ENCODE results near the gene PPFIA1. TPM values are rescaled to one million over a fixed set of nuclear protein-coding genes. Genes with fewer than 3 reads are reported as not detected.

Gene PPFIA1
- total RNA-seq, 4 donors from 2014 or later, result 50.9 to 57.9 (median 54.6) TPM

DNA sequence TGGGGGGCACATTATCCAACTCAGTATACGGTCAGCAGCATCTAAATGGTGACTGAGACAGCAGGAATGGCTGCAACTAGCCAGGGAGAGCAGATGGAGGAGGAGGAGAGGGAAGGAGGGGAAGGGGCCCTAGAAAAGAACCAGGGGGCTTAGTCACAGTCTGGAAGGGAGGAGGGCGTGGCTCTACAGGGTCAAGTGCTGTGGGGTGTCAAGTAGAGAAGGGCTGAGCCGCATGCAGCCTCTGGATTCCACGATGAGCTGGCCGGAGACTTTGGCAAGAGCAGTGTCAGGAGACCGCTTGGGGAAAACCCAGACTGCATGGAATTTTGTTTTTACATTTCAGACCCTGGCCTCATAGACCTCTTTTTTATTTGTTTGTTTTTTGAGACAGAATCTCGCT is 25.8 kb upstream of the PPFIA1 start:
- no peaks in the 10 kb centered on the region for H3K36me3 ChIP-seq
- no peaks in the 10 kb centered on the region for H3K27me3 ChIP-seq
- H3K9me3 ChIP-seq, result no peaks in the 10 kb centered on the region
- 70 to 72% methylated on average over 7 of the region's 7 CpGs for WGBS, 2 donors
- no peak overlapping the region for H3K4me3 ChIP-seq (replicated peaks in 1 of 3)
- no peak for DNase-seq
- no peak for TF ChIP-seq CTCF (IDR thresholded peaks at IDR 0.05)
- TF ChIP-seq POLR2A (IDR thresholded peaks at IDR 0.05), result no peak
- no peaks in the 10 kb centered on the region for H3K4me1 ChIP-seq
- no peak overlapping the region for H3K27ac ChIP-seq
- intact Hi-C loops (cut with DNase I), result no loop called here

DNA sequence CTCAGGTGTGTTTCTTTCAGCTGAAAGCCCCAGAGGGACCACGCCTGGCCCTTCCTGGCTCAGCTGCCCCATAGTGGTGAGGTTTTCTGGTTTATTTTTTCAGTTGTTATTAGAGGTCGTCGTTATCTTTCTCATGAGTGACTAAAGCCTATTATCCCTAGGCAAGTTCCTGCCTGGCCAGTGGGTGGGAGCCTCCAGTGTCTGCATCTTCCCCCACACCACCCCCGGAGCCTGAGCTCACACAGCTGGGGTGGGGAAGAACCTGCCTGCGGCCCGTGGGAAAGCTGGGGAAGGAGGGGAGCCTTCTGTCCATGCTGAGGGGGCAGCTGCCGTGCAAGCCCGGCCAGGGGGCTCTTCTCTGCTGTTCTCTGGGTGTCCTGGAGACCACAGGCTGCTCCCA is 24.3 kb upstream of the PPFIA1 start:
- Histone ChIP-seq H3K27me3 (no peaks in the 10 kb centered on the region), H3K27ac (no peak overlapping the region), H3K4me1 (no peaks in the 10 kb centered on the region), H3K4me3 (replicated peaks in 1 of 3) (no peak overlapping the region), H3K9me3 (no peaks in the 10 kb centered on the region), H3K36me3 (no peaks in the 10 kb centered on the region)
- DNase-seq, result no peak
- intact Hi-C loops (cut with DNase I), result no loop called here
- no peak for TF ChIP-seq CTCF (IDR thresholded peaks at IDR 0.05)
- no peak for TF ChIP-seq POLR2A (IDR thresholded peaks at IDR 0.05)
- 55 to 60% methylated on average over 8 of the region's 8 CpGs for WGBS, 2 donors

DNA sequence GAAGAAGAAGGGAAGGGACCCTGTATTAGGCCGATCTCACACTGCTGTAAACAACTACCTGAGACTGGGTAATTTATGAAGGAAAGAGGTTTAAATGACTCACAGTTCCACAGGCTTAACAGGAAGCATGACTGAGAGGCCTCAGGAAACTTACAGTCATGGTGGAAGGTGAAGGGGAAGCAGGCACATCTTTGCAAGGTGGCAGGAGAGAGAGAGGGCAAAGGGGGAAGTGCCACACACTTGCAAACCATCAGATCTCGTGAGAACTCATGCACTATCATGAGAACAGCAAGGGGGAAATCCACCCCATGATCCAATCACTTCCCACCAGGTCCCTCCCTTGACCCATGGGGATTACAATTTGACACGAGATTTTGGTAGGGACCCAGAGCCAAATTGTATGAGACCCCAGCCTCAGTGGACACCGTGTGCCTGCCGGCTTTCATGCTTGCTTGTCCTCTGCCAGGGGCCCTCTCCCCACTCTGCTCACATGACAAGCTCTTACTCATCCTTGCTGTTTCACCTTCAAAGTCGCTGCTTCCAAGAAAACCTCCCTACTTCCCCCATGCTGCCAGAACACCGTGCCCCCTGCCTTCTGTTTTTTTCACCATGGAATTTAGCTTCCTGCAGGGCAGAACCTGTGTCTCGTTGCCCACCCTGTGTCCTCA is 23.3 kb upstream of the PPFIA1 start:
- no peaks in the 10 kb centered on the region for H3K9me3 ChIP-seq
- no peak overlapping the region for H3K27ac ChIP-seq
- no peaks in the 10 kb centered on the region for H3K36me3 ChIP-seq
- TF ChIP-seq POLR2A (IDR thresholded peaks at IDR 0.05) (no peak), CTCF (IDR thresholded peaks at IDR 0.05) (no peak)
- WGBS, 2 donors, result 57 to 79% methylated on average over 8 of the region's 8 CpGs
- H3K27me3 ChIP-seq, result no peaks in the 10 kb centered on the region
- no peaks in the 10 kb centered on the region for H3K4me1 ChIP-seq
- no peak for DNase-seq
- H3K4me3 ChIP-seq (replicated peaks in 1 of 3), result no peak overlapping the region
- intact Hi-C loops (cut with DNase I), result no loop called here

DNA sequence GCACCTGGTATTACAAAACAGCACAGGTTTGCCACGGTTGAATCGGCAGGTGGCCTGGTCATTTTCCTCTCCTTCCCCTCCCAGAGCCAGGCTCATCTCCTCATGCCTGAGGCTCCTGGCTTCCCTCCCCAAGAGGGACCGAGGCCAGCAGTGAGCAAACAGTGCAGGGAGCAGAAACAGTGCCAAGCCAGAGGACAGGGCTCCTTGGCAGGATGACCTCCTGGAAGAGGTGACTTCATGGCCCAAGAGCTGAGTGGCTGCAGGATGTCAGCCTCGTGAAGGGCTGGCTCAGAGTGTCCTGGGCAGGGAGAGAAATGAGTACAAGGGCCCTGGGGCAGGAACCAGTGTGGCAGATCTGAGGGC is 22.8 kb upstream of the PPFIA1 start:
- peak; percentile 8 to 47 for DNase-seq
- 13 to 40% methylated on average over 2 to 4 of the region's 4 CpGs for WGBS, 2 donors

More for the DNA sequence above, 22.8 kb upstream of the PPFIA1 start:
- Histone ChIP-seq H3K4me3 (replicated peaks in 1 of 3) (no peak overlapping the region), H3K27me3 (no peaks in the 10 kb centered on the region), H3K36me3 (no peaks in the 10 kb centered on the region), H3K27ac (no peak overlapping the region), H3K9me3 (no peaks in the 10 kb centered on the region), H3K4me1 (no peaks in the 10 kb centered on the region)
- intact Hi-C loops (cut with DNase I), result no loop called here
- no peak for TF ChIP-seq POLR2A (IDR thresholded peaks at IDR 0.05)
- no peak for TF ChIP-seq CTCF (IDR thresholded peaks at IDR 0.05)
